ENCODE results near the gene AHRR.
"Not testable (repeated sequence)": the region's sequence is repeated elsewhere in the genome, so short reads cannot be mapped to it uniquely, and the experiment has no call there.

The AHRR gene

DNA sequence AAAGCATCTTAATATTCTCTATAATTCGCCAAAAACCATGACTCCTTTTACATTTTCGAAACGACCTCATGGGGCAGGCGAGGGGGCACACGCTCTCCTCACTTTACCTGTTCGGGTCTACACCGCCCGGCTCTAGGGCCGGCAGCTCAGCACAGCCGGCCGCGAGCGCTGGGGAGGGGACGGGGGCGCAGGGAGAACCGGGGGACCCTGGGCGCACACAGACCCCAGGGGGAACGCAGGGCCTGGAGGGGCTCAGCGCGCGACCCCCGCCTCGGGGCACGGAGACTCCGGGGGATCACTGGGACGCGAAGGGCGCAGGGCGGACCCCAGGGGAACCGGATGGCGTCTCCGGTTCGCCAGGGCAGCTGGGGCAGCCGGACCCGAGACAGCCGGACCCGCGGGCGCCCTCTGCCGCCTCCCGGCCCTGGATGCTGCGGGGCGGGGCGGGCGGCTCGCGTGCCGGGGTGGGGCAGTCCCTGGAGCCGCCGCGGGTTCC is at the start of gene AHRR:
TSS of gene AHRR (plus strand) at position 485 of the 496 bp plus-strand sequence. CDS start 22,189 bp downstream, outside the sequence.
- peak; percentile 45 for DNase-seq

DNA sequence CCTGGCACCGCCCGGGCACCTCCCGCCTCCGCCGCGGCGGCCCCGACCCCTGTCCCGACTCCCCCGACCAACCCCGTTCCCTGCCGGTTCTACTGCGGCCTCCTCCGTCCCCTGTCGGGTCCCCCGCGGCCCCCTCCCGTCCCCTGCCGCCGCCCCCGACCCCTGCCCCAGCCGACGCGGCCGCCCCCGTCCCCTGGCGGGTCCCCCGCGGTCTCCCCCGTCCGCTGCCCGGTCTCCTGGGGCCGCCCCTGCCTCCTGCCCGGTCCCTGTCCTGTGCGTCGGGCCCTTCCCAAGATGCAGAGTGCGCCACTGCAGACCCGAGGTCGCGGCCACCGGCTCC is 49.7 kb upstream of the AHRR start:
- DNase-seq = not testable (repeated sequence)

DNA sequence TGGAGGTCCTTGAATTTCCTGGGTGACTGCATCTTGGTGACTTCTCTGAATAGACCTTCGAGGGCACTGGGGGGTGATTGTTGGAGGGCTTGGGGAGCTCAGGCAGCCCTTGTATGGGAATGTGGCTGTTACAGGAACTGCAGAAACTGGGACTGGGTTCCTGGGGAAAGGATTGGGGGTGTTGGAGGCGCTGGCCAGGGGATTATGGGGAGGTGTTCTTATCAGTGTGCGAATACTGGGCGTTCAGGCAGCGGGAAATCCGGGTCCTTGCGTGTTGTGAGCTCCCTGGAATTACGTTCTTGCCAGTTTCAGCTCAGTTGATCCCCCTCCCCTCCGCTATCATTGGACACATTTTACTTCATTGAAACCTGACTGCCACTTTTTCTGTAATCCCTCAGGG is 48.4 kb upstream of the AHRR start:
- not testable (repeated sequence) for DNase-seq

DNA sequence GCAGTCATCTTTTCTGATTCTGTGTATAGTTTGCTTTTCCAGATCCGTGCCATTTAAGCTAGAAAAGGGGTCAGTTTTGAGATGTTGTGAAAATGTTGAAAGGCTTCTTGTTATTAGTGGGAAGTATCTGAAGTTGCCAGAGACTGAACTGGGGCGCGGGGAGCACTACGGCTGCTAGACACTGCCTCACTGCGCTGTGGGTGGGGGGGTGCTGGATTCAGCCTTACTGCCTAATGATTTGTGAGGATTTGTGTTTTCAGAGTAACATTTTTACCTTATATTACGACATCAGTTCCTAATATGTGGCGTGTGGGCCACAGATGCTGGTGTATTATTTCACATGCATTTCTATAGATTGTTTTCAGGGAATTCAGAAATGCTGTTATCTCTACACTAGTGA is 48.0 kb upstream of the AHRR start:
- not testable (repeated sequence) for DNase-seq

DNA sequence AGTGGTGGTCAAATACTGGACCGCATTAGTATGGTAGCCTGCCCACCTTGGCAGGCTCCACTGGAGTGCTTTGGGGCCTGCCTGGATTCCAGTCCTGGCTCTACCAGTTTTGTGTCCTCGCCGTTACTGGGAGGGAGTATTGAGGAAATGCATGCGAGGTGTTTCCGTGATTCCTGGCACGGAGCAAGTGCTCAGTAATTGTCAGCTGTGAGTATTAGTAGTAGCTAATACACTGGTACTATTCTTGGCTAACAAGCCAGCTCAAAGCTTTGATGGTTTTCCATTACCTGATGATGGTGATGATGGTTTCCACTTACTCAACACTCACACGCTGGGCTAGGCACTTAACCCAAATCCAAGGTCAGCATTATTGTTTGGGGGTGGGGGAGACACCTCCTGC is 47.2 kb upstream of the AHRR start:
- DNase-seq = not testable (repeated sequence)

DNA sequence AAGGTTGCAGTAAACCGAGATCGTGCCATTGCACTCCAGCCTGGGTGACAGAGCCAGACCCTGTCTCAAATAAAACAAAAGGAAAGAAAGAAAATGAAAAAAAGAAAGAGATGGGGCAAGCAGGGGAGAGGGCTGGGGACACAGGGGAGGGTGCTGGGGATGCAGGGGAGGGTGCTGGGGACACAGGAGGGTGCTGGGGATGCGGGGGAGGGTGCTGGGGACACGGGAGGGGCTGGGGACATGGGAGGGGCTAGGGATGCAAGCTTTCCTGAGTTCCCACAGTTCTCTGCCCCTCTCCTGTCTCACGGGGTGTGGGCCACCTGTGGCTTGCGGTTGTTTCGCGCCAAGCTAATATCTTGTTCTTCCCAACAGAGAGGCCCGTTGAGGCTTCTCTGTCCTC is 42.9 kb upstream of the AHRR start:
- no peak for DNase-seq

DNA sequence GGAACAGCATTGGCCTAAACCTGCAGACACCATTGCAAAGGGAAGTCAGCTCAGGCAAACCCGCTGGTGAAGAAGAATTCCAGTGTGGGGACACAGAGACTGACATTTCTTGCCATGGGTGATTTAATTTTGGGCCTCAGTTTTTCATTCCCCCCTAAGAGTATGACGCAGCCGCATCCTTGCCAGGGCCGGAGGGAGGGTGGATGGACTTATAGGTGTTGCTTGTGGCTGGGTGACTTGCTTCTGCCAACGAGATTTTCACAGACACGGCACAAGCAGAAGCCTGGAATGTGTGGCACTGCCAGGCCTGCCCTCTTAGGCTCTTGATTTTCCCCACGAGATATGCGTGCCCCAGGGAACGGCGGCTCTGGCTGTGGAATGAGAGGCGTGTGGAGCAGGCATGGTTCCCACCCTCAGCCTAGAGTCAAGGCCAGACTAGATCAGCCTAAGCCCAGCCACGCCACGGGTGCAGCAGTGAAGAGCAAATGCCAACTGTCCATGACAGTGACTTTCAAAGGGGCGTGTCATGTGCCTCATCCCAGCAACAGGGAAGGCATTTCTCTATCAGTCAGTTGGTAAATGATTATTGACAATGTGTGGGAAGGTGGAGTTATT is 42.4 kb upstream of the AHRR start:
- not testable (repeated sequence) for DNase-seq

DNA sequence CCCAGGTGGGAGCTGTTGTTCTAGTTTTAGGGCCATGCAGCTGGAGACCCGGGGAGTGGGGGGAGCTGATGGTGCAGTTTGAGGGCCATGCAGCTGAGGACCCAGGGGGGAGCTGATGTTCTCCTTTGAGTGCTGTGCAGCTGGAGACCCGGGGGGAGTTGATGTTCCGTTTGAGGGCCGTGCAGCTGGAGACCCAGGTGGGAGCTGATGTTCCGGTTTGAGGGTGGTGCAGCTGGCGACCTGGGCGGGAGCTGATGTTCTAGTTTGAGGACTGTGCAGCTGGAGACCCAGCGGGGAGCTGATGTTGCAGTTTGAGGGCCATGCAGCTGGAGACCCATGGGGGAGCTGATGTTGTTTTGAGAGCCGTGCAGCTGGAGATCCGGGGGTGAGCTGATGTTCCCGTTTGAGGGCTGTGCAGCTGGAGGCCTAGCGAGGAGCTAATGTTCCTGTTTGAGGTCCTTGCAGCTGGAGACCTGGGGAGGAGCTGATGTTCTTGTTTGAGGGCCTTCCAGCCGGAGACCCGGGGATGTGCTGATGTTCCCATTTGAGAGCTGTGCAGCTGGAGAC is 35.4 kb upstream of the AHRR start:
- no peak for DNase-seq

DNA sequence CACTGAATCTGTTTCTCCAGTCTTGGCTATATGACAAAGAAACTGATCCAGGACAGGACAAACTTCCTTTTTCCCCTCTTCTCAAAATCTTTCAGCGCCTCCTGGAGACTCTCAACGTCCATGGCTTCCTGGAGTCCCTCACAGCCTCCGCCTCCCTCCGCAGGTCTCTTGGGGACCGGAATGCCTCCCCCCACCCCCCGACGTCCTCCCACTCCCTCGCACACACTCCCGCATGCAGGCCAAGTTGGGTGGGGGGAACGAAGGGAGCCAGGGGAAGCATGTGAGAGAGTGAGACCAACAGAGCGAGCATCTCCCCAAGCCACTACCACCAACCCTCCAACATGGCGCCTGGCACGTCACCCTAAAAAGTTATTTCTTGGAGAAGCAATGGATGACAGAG is 31.3 kb upstream of the AHRR start:
- not testable (repeated sequence) for DNase-seq

DNA sequence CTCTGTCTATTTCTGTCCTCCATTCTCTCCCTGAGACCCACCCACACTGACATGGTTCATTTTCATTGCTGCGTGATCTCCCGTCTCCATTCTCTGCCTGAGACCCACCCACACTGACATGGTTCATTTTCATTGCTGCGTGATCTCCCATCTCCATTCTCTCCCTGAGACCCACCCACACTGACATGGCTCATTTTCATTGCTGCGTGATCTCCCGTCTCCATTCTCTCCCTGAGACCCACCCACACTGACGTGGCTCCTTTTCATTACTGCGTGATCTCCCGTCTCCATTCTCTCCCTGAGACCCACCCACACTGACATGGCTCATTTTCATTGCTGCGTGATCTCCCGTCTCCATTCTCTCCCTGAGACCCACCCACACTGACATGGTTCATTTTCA is 30.2 kb upstream of the AHRR start:
- DNase-seq = not testable (repeated sequence)

DNA sequence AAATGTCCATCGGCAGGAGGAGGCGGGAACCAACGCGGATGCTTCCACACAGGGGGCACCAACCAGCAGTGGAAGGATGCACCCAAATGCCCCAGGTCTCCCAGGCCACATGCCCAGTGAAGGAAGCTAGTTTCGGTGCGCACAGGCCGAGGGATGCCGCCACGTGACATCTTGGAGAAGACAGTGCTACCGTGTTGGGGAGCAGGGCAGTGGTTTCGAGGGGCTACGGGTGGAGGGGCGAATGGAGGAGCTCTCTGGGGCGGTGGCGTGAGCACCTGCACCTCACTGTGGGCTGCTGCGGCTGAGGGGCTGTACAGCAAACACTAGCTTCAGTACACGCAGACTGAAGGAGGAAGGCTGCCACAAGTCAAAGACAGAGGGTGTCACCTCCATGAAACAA is 26.7 kb upstream of the AHRR start:
- not testable (repeated sequence) for DNase-seq

DNA sequence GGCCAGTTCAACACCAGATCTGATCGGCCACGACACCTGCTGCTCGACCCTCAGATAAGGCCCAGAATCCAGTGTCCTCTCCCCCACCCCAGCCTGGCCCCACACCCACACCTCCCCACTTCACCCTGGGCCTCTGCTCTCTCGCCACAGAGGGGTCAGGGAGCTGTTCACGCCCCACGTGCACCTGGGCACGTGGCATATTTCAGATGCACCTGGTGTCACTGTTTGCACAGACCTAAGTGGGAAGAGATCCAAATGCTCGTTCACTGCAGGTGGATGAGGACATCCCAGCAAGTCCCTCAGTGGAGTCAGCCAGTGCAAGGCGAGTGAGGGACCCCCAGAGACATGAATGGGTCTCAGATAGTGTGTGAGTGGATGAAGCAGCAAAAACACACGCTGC is 25.3 kb upstream of the AHRR start:
- not testable (repeated sequence) for DNase-seq

DNA sequence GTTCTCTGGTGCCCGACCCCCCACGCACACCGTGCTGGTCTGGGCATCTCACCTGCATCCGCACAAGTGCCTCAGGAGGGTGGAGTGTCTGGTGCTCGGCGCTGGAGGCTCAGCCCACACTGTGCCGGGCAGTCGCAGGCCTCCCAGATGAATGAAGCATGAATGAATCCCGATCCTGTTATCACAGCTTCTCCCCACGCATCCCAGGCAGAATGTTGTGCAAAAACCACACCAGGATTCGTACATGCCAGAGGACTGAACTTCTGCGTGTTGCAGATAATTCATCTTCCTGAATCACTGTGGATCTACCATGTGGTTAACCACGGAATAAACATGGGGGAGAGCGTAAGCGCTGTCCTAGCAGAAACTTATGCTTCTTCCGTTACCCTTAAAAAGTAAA is 24.6 kb upstream of the AHRR start:
- not testable (repeated sequence) for DNase-seq

DNA sequence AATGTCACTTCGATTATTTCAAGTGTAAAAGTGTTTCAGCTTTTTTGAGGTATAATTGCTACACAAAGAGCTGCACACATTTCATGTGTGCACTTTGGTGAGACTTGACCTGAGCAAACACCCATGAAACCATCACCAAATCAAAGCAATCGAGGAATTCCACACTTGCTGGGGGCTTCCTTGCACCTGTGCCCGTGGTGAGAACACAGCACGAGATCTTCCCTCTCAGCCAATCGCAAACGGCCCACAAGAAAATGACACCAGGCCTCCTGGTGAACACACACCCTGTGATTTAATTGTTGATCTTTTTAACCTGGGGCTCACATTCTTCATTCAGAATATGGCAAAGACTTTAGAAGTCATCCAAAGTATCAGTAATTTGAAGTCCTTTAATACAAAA is 24.1 kb upstream of the AHRR start:
- not testable (repeated sequence) for DNase-seq

DNA sequence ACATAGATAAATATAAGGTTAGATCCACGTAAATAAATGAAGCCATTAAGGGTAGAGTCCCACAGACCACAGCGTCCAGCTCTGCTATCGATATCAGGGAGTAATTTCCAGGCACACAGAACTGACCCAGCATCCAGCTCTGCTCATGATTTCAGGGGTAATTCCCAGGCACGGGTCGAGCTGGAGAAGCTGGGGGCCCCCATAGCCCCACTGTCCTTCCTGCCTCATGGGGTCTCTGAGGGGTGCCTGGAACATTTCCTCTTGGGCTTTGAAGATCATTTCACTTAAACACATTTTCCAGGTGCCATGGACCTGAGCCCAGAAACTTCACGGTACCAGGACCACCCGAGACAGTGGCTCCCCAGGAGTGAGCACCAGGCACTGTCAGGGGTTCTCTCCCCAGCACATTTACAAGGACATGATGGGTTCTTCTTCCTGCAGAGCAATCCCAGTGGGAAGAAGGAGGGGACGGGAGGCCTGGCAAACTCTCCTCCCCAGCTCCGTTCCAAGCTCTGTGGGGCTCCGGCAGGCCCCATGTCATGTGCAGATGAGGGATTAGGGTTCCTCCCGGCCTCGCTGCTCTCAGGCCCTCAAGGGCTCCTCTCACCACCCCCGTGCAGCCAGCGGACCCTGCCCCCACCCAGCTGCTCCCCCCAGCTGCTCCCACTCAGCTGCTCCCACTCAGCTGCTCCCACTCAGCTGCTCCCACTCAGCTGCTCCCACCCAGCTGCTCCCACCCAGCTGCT is 23.4 kb upstream of the AHRR start:
- DNase-seq = not testable (repeated sequence)

DNA sequence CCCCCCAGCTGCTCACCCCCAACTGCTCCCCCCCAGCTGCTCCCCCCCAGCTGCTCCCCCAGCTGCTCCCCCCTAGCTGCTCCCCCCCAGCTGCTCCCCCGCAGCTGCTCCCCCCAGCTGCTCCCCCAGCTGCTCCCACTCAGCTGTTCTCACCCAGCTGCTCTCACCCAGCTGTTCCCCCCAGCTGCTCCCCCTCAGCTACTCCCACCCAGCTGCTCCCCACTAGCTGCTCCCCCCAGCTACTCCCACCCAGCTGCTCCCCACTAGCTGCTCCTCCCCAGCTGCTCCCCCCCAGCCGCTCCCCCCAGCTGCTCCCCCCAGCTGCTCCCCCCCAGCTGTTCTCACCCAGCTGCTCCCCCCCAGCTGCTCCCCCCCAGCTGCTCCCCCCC is 22.8 kb upstream of the AHRR start:
- no peak for DNase-seq

DNA sequence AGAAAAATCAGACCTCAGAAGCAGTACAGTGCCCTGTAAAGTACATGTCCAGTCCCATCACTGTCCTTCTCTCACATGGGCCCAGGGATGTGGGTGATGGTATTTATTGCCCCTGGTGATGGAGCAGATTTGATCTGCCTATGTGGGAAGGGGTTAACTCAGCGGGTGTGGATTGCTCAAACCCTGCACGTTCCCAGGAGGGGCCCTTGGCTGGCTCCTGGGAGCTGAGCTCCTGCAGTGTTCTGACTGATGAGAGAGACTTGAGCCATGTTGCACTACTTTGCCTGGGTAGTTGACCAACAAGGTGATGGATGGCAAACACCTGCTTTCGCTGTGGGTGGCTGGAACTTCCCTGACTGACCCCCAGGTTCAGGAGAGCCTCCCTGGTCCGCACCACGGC is 21.6 kb upstream of the AHRR start:
- not testable (repeated sequence) for DNase-seq

DNA sequence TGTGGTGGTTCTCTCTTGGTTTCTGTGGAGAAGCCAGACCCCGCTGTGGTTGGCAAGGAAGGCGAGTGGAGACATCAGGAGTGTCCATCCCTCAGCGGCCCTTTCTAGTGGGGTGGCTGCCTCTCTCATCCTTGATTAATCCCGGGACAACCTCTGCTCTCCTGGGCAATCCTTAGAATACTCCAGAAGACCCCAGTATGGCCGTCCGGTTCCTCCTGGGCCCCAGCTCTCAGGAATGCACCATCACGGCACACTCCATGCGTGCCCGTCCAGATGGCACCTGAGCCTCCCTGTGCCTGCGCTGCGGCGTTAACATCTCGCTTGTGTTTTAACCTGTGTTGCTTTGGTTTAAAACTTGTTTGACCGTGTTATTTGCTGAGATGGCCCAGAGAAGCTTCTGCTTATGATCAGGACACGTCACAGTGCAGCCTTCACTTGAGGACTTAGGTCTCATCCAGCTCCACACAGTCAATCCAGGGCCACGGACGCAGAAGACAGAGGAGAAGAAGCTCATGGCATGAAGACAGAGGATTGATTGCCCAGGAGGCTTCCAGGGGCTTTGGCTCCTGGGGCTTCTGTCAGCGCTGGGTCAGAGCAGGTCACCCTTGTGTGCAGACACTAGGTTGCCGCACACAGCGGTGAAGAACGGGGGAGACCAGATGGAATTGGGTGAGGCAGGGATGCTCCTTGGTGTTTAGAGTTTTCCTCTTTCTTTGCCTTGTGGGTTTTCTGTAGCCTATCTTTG is 20.7 kb upstream of the AHRR start:
- not testable (repeated sequence) for DNase-seq

DNA sequence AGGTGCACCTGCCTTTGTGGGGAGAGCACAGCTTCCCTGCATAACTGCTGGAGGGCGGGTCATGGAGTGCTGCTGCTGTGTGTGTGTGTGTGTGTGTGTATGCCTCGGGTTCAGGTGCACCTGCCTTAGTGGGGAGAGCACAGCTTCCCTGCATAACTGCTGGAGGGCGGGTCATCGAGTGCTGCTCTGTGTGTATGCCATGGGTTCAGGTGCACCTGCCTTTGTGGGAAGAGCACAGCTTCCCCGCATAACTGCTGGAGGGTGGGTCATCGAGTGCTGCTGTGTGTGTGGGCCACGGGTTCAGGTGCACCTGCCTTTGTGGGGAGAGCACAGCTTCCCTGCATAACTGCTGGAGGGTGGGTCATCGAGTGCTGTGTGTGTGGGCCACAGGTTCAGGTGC is 19.1 kb upstream of the AHRR start:
- not testable (repeated sequence) for DNase-seq

DNA sequence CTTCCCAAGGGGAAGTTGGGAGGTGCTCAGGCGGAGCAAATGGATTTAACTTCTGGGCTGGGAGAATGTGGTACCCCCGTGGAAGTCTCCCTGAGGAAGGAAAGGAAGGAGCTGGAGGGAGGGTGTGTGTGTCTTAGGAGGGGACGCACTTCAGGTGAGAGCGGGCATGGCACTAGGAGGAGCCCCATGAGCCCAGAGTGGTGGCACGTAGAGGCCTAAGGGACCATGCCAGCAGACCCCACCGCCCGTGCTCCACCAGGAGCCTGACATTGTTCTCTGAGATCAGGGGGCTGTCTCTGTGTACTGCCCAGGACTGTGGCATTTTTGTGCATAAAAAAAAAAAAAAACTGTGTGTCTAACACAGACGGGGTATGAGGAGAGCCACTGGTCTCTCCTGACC is 18.5 kb upstream of the AHRR start:
- DNase-seq = no peak

DNA sequence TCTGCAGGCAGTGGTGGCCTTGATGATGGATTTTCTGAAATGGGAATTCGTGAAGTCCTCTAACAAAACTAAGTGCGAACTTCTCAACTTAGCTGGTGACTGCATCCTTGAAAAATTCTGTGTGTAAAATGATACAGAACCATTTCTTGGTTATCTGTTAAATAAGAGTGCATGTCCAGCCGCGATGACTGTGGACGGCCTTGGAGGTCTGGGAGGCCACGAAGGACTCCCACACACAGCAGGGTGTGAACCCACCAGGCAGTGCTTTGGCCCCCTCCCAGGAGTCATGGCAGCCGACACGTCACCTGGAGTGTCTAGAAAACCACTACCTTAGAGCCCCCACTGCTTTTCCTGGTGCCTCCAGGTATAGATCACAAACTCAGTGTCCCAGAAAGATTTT is 17.8 kb upstream of the AHRR start:
- DNase-seq = not testable (repeated sequence)

DNA sequence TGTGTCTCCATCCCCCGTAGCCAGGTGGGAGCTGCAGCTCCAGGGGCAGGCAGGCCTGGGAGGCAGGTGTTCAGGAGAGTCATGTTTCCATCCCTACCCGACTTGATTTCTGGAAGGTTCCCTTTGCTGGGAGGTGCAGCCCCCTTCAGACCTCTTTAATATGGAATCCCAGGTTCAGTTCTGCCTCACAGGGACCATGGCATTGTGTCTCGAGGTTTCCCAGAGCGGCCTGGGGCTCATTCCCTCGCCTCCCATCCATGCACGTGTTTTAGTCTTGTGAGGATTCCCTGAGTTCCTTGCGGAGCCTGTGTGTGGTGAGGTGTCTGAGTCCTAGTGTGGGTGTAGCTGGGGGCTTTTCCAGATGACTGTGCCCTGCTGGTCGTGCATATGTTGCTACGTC is 16.5 kb upstream of the AHRR start:
- DNase-seq = no peak

DNA sequence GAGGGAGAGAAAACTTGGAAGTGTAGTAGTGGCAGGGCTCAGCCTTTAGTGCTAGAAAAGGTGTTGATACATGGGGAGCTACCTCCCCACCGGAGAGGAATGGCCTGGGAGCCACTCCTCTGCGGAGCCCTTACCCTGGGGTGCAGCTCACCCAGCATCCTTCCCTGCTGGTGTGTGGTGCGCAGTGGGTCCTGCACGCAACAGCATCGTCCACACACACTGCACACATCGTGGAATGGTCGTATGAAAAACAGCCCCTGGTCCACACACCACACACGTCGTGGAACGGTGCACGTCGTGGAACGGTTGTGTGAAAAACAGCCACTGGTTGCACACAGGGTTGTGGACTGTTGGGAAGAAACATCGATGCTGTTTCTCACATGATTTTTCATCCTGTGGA is 16.1 kb upstream of the AHRR start:
- DNase-seq = no peak

Measured in stimulated activated CD4-positive, alpha-beta T cell treated with anti-CD3 and anti-CD28 coated beads, Interleukin-1b, Interleukin-23, amount 100 ng/mL, for 48 hours (primary cell).